CD4-positive, alpha-beta T cell treated with Interleukin-17A for 4 hours (primary cell): Measurements from ENCODE around the gene SCGB3A1.

ENCODE experiments used
- DNase-seq: peaks from one replicate; pipeline ENCODE4 v3.0.0-alpha.2; 2020; ENCODE audit warnings: mixed read lengths

The SCGB3A1 gene, protein sequence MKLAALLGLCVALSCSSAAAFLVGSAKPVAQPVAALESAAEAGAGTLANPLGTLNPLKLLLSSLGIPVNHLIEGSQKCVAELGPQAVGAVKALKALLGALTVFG

DNA sequence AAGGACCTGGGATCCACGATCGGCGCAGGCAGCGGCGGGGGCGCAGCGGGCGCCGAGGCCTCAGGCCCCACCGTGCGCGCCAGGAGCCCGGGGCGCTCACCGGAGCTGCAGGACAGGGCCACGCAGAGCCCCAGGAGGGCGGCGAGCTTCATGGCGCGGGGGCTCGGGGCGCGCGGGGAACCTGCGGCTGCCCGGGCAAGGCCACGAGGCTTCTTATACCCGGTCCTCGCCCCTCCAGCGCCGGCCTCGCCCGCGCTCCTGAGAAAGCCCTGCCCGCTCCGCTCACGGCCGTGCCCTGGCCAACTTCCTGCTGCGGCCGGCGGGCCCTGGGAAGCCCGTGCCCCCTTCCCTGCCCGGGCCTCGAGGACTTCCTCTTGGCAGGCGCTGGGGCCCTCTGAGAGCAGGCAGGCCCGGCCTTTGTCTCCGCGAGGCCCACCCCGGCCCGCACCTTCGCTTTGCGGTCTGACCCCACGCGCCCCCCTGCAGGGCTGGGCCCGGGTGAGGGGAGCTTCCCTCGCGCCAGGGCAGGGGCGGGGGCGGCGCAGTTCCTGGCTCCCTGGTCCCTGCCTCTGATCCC is at the start of gene SCGB3A1:
Gene SCGB3A1 (minus strand): TSS at position 189 of the 577 bp plus-strand sequence. CDS start 37 bp downstream, at position 152.
- no peak for DNase-seq

DNA sequence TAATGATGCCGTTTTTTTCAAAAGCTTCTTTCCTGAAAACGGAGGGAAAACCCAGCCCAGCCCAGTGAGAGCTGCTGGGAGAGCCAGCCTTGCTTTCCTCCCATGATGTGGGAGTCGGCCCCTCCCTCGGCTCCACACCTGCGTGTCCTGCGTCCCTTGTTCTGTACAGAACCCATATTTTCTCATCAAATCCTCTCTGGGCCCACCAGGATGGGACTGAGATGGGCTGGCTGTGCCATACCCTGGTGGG is 49.2 kb upstream of the SCGB3A1 start:
- no peak for DNase-seq

DNA sequence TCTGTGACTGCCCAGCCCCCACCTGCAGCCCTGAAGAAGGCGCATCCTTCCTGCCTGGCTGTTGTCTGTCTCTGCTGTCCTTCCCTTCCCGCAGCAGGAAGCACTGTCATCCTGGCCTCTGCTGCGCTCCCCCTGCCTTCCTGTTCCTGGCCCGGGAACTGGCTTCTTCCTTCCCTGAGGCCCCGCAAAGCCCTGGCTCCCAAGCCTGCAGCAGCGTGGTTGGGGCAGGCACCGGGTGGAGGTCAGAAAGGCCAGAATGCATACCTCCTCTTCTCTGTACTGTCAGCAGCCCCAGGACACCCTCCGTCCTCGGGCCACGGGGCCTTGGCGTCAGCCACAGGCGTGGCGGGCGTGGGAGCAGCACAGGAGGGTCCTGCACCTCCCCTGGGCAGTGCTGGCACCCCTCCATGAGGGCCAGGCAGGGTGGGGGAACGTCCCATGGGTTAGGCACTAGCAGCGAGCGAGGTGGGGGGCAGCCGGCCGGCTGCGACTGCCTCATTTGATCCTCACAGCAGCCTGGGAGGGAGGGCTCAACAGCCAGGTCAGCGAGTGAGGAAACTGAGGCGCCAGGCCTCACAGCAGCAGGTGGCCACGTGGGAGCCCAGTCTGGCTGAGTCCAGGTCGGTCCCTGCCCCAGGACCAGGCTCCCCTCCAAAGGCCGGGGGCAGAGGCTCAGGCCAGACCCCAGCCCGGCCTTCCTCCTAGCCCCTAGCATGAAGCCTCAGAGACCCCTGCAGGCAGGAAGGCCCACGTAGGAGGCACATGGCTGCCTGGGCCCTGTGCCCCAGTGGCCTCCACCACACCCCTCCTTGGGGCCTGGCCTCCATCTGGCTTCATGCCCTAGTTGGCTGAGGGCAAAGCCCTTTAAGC is 48.7 kb upstream of the SCGB3A1 start:
- DNase-seq = no peak

DNA sequence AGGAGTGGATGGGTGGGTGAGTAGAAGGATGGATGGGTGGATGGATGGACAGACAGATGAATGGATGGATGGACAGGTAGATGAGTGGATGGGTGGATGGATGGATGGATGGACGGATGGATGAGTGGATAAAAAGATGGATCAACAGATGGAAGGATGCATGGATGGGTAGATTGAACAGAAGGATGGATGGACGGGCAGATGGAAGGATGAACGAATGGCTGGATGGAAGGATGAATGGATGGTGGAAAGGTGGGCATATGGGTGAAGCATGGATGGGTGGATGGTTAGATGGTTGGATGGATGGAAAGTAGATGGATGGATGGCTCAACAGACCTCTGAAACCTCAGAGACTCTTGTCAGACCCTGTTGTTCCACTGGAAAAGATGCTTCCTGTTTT is 48.0 kb upstream of the SCGB3A1 start:
- no peak for DNase-seq

DNA sequence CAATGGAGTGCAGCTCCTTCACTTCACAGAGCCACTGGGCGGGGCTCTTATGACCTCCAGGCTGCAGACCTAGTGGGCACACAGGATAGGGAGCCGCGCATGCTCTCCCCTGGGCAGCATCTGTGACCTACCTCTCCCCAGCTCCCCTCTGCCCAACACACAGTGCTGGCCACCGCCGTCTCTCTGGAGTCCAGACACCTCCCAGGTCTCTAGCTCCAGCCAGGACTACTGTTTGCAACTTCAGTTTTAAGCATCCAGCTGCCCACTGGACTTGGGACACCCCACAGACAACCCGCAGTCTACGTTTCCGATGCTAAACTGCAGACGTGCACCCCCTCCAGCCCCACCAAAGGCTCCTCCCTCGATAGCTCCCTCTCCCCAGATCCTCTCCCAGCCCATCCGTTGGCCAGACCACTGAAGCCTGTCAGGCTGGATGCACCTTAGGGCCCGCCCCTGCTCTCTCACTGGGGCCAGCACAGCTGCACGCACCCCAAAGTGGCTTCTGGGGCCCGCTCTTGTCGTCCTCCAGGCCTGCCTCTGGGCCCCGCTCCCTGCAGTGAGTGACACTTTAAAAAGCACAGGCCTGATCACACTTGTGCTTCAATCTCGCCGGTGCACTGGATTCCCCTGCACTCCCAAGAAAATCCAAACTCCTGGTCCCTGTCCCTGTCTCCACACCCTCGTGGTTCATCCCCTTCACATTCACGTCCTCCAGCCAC is 46.8 kb upstream of the SCGB3A1 start:
- no peak for DNase-seq

DNA sequence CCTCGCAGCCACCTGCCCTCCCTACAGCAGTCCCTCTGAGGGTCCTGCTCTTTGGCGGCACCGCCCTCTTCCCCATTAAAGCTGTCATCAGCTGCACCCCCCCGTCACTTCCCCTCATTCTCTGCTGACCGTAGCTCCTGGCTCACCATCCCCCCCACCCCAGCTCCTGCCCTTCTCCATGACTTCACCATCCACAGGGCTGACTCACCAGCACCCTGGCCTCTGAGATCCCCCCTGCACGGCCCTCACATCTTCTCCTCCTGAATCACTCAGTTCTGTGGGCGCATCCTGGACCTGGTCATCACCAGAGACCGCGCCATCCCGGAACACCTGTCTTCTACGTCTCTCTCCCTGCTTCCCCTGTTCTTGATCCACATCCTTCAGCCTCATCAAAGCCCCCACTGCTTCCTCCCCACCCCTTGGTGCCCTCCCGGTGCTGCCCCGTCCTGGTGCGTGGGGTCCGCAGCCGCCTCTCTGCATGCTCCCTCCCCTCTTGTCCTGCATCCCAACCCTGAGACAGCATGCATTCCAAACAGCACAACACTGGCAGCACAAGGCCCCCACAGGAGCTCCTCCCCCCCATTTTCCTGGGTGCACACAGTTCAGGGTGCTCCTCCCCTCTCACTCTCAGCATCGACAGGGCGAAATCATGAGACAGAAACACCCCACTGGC is 45.2 kb upstream of the SCGB3A1 start:
- no peak for DNase-seq

DNA sequence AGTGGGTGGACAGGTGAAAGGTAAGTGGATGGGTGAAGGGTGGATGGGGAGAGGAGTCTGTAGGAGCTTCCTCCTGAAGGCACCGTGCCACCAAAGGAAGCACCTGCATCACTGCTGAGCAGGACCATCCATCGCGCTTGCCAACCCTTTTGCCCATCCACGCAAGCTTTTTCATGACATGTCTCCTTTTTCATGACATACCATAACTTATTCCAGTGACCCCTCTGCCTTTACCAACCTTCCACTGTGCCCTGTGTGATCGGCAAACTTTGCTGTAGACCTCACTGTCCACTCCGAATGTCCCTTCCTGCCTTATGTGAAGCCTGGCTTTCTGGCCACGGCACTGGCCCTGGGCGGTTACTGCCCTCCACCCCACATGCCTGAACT is 44.7 kb upstream of the SCGB3A1 start:
- DNase-seq = no peak

DNA sequence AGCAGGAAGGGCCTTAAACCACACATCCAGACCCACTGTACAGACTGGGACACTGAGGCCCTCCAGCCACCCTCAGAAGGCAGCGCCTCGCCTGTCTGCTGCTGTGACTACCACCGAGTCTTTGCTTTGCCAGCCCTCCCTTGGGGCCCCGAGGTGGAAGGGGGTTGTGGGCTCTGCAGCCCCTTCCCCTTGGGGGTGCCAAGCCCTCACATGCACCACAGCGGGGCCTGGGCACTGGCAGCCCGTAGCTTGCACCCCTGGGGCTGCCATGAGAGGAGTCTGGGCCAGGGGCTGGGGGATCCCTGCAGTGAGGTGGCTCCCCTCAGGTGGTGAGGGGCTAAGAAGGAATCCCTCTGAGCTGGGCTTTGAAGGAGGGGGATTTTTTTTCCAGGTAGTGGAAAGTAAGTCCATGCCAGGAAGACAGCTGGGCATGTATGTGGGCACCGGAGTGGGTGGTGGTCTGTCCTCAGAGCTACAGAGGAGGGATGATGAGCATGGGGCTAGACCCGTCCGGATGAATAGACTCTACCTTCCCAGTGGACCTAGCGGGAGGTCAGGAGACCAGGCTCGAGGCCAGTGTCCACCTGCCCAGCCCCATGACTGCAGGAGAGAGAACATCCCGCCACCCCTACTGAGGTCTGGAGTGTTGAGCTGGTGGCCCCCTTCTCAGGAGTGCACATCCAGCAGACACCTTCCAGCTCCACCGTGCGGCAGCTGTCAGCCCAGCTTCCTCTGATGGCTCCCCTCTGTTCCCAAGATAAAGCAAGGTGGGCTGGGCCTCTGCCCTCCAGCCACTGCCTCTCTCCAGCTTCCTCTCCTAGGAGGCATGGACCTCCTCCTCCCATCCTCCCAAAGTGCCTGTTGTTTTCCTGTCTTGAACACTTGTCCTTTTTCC is 42.2 kb upstream of the SCGB3A1 start:
- DNase-seq = no peak

DNA sequence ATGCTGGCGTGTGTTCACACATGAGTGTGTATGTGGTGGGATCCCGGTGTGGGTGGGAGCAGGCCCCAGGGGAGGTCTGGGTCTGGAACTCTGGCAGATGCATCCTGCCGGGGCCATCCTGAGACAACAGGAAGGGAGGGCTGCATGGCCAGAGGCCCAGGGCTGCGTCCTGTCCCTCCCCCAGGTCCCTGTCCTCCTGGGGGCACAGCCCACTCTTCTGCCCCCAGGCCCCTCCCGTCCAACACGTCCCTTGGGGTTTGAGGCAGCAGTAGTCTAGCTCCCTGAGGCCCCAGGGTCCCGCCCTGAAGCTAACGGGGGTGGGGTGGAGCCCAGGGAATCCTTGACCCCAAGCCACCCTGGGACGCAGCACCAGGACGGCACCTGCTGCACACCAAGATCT is 41.5 kb upstream of the SCGB3A1 start:
- DNase-seq = no peak

DNA sequence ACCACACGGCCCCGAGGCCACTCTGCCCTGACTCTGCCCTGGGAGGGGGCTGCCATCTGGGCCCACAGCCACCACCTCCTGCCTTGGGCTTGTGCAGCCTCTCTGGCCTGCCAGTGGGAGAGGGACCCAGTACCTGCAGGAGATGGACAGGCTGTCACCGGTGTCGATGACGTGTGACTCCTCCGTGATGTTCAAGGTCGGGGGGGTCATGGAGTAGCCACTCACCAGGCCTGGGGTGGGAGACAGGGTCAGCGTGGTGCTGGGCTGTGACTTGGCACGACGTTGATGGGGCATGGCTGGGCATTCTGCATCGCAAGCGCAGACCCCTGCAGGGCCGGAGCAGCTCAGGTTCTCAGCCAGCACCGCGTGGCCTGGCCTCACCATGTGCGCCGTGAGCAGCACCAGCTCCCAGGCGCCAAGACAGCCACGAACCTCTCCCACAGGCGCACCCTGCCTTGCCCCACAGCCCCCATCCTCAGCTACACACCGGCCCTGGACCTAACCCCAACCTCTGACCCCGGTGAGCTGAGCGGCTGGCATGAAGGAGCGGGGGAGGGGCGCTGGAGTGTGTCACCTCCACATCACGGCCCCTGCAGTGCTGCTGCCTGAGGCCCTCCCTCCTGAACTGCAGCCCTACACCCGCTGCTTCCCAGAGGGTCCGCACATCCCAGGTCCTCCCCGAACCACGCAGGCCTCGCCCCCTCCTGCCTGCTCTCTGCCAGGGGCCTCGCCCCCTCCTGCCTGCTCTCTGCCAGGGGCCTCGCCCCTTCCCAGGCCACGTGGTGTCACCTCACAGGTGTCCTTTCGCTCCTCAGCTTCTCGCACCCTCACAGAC is 40.5 kb upstream of the SCGB3A1 start:
- no peak for DNase-seq

DNA sequence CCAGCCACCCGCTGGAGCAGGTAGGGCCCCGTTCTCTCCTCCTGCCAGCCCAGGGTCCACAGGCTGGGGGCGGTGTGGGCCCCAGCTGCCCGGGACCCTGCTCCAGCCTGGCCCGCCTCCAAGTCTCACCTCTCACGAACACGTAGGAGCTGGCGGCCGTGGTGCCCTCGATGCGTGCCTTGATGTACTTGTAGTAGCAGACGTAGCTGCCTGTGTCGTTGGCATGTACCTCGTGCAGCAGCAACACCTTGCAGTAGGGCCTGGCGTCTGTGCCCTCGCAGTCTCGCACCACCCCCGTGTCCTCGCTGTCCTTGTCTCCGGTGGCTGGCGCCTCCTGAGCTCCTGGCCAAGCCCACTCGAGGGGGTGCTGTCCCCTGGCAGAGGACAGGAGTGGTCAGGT is 39.1 kb upstream of the SCGB3A1 start:
- DNase-seq = no peak

DNA sequence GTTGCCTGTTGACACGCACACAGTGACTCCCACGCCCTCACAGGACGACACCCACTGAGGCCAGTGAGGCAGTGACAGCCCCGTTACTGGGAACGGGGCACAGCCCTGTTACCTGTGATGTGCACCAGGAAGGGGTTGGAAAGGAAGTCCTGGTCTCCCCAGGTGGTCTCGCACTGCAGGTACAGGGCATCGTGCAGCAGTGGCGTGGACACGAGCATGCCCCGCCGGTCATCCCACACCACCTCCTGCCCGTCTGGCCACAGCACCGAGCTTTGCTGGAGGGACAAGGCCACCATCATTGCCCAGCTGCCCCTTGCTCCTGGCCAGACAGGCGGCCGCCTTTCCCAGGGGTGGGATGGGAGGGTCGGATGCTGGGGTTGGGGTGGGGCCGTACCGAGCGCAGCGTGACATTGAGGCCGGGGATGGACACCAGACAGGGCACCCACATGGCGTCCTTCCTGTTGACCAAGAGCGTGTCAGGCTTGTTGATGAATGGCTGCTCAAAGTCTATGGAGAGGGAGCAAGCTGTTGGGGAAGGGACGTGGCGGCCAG is 38.6 kb upstream of the SCGB3A1 start:
- DNase-seq = no peak

DNA sequence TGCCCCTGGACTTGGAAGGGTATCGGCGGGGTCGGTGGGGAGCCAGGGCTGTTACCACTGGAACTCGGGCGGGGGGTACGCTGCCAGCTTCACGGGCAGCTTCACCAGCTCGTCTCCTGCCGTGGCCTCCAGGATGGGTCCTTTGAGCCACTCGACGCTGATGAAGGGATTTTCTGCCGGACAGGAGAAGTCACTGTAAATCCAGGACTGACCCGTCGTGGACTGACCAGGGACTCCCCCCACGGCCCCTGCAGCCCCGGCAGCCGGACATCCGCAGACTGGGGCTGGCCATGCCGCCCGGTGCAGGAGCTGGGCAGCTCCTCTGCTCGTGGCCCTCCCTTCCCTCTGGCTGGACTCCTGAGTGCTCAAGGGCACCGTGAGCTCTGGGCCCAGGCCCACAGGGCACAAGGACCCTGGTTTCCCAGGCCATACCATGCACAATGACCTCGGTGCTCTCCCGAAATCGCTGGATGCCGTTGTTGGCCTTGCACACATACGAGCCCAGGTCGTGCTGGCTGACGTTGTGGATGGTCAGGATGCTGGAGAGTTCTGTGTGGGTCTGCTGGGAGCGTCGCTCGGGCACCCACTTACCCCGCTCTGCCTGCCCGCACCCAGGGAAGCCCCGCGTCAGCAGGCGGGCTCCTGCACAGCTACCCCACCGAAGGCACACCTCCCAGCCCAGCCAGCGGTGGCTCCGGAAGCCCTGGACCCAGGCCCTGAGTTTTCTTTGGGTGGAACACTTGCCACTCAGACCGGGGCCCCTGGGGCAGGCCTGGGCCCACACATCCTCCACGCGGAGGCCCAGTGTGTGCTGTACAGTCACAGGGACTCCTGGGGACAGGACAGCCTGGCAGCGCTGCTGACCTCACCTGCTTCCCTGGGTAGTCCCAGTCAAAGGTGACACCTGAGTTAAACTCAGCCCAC is 37.8 kb upstream of the SCGB3A1 start:
- DNase-seq = no peak

DNA sequence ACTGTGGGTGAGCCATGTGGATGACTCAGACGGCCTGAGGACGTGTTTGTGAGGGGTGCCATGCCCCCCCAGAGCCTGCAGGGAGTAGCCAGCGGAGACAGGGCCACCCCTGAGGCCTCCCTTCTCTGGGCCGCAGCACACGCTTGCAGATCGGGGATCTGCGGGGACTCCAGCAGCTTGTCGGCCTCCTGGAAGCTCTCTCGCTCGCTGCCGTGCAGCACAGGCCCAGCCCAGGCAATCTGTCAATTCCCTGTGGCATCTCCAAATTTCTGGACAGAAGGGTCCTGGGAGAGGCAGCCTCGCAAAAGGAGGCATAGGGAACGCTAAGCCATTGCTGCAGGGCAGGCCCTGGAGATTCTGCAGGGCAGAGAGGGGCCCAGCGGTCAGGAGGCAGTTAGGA is 36.9 kb upstream of the SCGB3A1 start:
- DNase-seq = no peak

DNA sequence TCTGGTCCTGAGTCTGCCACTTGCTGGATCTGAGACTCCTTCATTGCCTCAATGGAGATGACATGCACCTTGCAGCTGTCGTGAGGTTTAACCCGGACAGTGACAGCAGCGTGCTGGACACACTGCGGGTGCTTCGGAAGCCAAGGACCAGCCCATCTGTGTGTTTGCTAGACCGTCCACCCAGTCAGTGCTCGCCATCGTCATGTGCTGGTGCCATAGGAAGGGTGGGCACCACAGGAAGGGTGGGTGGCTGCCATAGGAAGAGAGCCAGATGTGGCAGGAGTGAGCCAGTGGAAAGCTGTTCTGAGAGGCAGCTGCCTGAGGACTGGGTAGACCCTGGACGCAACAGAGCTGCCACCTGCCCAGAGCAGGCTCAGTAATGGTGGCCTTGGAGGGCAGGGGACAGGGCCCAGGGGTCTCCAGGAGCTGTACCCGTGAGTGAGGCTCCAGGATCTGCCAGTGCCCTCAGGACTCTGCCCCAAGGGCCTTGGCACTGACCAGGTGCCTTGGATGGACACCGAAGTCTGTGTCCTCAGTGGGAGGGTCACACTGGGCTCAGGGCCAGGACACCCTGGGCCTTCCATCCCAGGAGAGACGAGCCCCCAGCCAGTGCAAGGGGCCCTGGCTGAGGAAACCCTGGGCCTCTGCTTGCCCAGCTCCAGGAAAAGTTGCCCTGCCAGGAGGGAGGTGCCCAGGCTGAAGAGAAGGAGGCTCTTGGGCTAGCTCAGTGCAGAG is 36.3 kb upstream of the SCGB3A1 start:
- no peak for DNase-seq

DNA sequence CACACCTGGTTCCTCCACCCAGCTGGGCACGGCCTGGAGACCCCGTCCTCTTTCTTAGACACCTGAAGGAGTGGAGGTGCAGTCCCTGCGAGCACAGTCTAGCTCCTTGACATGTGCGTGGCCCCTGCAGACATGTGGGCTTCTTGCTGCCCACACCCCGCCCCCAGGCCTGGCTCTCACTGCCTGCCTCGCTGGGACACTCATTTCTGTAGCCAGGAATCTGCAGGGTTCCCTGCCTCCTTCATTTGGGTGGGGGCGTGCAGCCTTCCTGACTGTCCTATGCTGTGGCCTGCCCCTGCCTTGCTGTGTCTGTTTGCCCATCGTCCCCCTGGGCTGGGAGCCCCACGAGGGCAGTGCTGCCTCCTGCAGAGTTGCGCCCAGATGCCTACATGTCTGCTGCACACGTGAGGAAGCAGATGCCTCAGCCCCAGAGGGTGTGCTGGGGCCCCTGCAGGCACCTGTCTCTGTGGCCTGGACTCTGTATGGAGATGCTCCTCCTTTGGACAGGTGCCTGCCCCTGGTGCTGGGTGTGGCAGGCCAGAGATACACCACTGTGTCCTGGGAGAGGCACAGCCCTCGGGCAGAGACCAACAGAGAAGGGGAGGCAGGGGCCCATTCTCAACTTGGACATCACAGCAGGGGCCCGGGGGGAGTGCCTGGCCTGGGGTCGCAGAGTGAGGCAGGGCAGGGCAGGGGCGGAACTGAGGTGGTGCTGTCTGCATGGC is 35.5 kb upstream of the SCGB3A1 start:
- no peak for DNase-seq

DNA sequence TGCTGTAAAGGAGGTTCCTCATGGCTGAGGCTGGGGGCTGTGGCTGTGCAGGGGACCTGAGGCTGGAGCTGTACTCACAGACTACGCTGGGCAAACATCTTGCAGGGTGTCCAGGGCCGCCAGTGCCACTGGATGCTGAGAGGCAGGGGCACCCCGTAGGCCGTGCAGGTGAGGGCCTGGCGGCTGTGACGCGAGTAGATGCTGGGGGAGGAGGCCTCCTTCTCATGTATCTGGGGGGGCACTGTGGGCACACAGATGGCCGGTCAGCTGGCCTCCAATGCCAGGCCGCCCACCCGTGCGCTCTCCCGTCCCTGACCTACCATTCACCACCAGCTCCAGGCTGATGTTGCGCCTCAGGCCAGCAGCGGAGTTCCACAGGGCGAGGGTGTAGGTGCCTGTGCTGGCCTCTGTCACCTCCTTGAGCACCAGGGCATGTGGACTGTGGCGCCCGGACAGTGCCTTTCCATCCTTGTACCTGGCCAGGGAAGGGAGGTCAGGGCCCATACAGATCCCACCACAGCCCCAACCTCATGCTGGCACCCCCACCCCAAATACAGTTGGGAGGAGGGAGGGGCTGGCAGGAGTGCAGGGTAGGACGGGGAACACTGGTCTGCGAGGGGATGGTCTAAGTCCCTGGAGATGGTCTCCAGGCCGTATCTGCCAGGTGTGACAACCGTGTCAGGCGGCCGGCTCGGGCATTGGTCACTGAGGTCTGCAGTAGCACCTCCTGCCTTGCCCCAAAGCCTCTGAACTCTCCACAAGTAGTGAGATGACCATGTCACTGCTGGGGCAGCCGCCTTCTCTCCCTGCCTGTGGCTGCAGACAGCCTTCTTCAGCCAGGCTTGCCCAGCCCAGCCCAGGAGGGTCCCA is 34.7 kb upstream of the SCGB3A1 start:
- no peak for DNase-seq
